Measurements from ENCODE around the gene TTC28. TPM values are rescaled to one million over a fixed set of nuclear protein-coding genes. Genes with fewer than 3 reads are reported as not detected.

Gene TTC28
- total and polyA plus RNA-seq, 2 donors (not counting 3 experiments of a cell fraction or from before 2014, with no cell fraction given): 16.5 to 51.1 TPM

- Histone ChIP-seq H3K4me3 (replicated peaks in 1 of 3; ENCODE audit: insufficient read depth in 1 of 3, low read depth in 1 of 3, low read length in 3 of 3) (no peak overlapping the region), H3K4me1 (ENCODE audit: control insufficient read depth, extremely low read depth, insufficient read depth, low read length) (no peaks in the 10 kb centered on the region), H4K20me1 (replicated peaks; ENCODE audit: control insufficient read depth, extremely low read depth, insufficient read depth, low read length) (no peaks in the 10 kb centered on the region), H3K9ac (replicated peaks; ENCODE audit: extremely low read depth, insufficient read depth, low read length) (no peak overlapping the region), H3K79me2 (ENCODE audit: control insufficient read depth, insufficient read depth, low read length) (no peaks in the 10 kb centered on the region), H2AFZ (ENCODE audit: low read depth, low read length) (no peak overlapping the region), H3K27me3 (ENCODE audit: control insufficient read depth in 2 of 2, insufficient read depth in 2 of 2, low read length in 2 of 2) (no peaks in the 10 kb centered on the region), H3K36me3 (ENCODE audit: control insufficient read depth in 2 of 2, extremely low read depth in 1 of 2, insufficient read depth in 2 of 2, low read length in 2 of 2) (peaks cover 0 to 8% of the 10 kb centered on the region in 2 experiments), H3K9me3 (replicated peaks; ENCODE audit: control insufficient read depth, insufficient read depth, low read length) (no peaks in the 10 kb centered on the region), H3K4me2 (ENCODE audit: insufficient read depth, low read length) (no peak overlapping the region), H3K9me1 (replicated peaks; ENCODE audit: control insufficient read depth, extremely low read depth, insufficient read depth, low read length) (no peaks in the 10 kb centered on the region), H3K27ac (ENCODE audit: insufficient read depth, low read depth, low read length) (no peak overlapping the region)
- DNase-seq (ENCODE audit: low read depth, low spot score): no peak
- no peak for FAIRE-seq
- intact Hi-C loops (cut with micrococcal nuclease) (loop anchor here (10.0 kb wide), 1 partner anchor 599 kb away; no protein-coding TSS in a partner anchor), dilution Hi-C loops (cut with MboI; ENCODE audit: extremely low pct_ligation_motif_present, low sequenced_read_pairs) (no loop called here)
- no peak for TF ChIP-seq POLR2A (IDR thresholded peaks at IDR 0.05; ENCODE audit: low read depth, low read length)
- TF ChIP-seq MYC (IDR thresholded peaks at IDR 0.05; ENCODE audit: low read depth, low read length): no peak
- no peak for TF ChIP-seq CTCF (IDR thresholded peaks at IDR 0.05; ENCODE audit: extremely low read depth in 1 of 2, insufficient read depth in 1 of 2, low read depth in 1 of 2, low read length in 2 of 2)
- TF ChIP-seq JUN (IDR thresholded peaks at IDR 0.05; ENCODE audit: borderline replicate concordance, insufficient read depth, insufficient read length, low read depth): no peak
- ChIA-PET POLR2A (no interaction called here), CTCF (interaction anchor here (0.7 to 2.4 kb wide), 3 partner anchors 13 to 920 kb away, joined by 3 to 7 read pairs (median 7); no protein-coding TSS in a partner anchor)
- BruUV-seq (replicated peaks): no TSS peak
These were observed 675.6 kb downstream of the TTC28 start for GRCh38 chr22:28004021-28004420.

- CTCF ChIA-PET: interaction anchor here (0.7 to 2.4 kb wide), 5 partner anchors 12 to 919 kb away, joined by 3 to 7 read pairs (median 3); no protein-coding TSS in a partner anchor
- no peaks in the 10 kb centered on the region for H3K9me3 ChIP-seq (replicated peaks; ENCODE audit: control insufficient read depth, insufficient read depth, low read length)
- no peaks in the 10 kb centered on the region for H4K20me1 ChIP-seq (replicated peaks; ENCODE audit: control insufficient read depth, extremely low read depth, insufficient read depth, low read length)
- no peak overlapping the region for H3K27ac ChIP-seq (ENCODE audit: insufficient read depth, low read depth, low read length)
- TF ChIP-seq MAX (IDR thresholded peaks at IDR 0.05; ENCODE audit: insufficient read depth, insufficient read length) (no peak), POLR2A (IDR thresholded peaks at IDR 0.05; ENCODE audit: low read depth, low read length) (no peak), GATA2 (IDR thresholded peaks at IDR 0.05; ENCODE audit: insufficient read depth, insufficient read length, low read depth, low read length) (no peak), EZH2 (IDR thresholded peaks at IDR 0.05; ENCODE audit: borderline replicate concordance, low read depth, low read length, severe bottlenecking) (no peak), MYC (IDR thresholded peaks at IDR 0.05; ENCODE audit: low read depth, low read length) (no peak), JUN (IDR thresholded peaks at IDR 0.05; ENCODE audit: borderline replicate concordance, insufficient read depth, insufficient read length, low read depth) (no peak), POLR2AphosphoS5 (IDR thresholded peaks at IDR 0.05; ENCODE audit: insufficient read depth, low read depth, low read length) (no peak), CTCF (IDR thresholded peaks at IDR 0.05; ENCODE audit: extremely low read depth in 1 of 2, insufficient read depth in 1 of 2, low read depth in 1 of 2, low read length in 2 of 2) (no peak), FOS (IDR thresholded peaks at IDR 0.05; ENCODE audit: borderline replicate concordance, insufficient read depth, low read length) (no peak)
- dilution Hi-C loops (cut with MboI; ENCODE audit: extremely low pct_ligation_motif_present, low sequenced_read_pairs): no loop called here
- FAIRE-seq (no peak), DNase-seq (ENCODE audit: low read depth, low spot score) (no peak)
- H3K9ac ChIP-seq (replicated peaks; ENCODE audit: extremely low read depth, insufficient read depth, low read length): no peak overlapping the region
- H3K4me3 ChIP-seq (replicated peaks in 1 of 3; ENCODE audit: insufficient read depth in 1 of 3, low read depth in 1 of 3, low read length in 3 of 3): no peak overlapping the region
- no peak overlapping the region for H2AFZ ChIP-seq (ENCODE audit: low read depth, low read length)
- POLR2A ChIA-PET: no interaction called here
- H3K9me1 ChIP-seq (replicated peaks; ENCODE audit: control insufficient read depth, extremely low read depth, insufficient read depth, low read length): no peaks in the 10 kb centered on the region
- H3K79me2 ChIP-seq (ENCODE audit: control insufficient read depth, insufficient read depth, low read length): no peaks in the 10 kb centered on the region
- no peaks in the 10 kb centered on the region for H3K27me3 ChIP-seq (ENCODE audit: control insufficient read depth in 2 of 2, insufficient read depth in 2 of 2, low read length in 2 of 2)
- intact Hi-C loops (cut with micrococcal nuclease): loop anchor here (10.0 kb wide), 1 partner anchor 598 kb away; no protein-coding TSS in a partner anchor
- H3K4me2 ChIP-seq (ENCODE audit: insufficient read depth, low read length): no peak overlapping the region
- no TSS peak for BruUV-seq (replicated peaks)
- H3K4me1 ChIP-seq (ENCODE audit: control insufficient read depth, extremely low read depth, insufficient read depth, low read length): no peaks in the 10 kb centered on the region
- H3K36me3 ChIP-seq (ENCODE audit: control insufficient read depth in 2 of 2, extremely low read depth in 1 of 2, insufficient read depth in 2 of 2, low read length in 2 of 2): peaks cover 0 to 13% of the 10 kb centered on the region in 2 experiments
These were observed 676.6 kb downstream of the TTC28 start for GRCh38 chr22:28002863-28003565.

Measured in endothelial cell of umbilical vein (primary cell).